ENCODE data around the gene KRTAP5-5.
"Not testable (repeated sequence)": the region's sequence is repeated elsewhere in the genome, so short reads cannot be mapped to it uniquely, and the experiment has no call there.

KRTAP5-5 gene

GRCh38 chr11:1641096-1641495 lies 11.5 kb downstream of the KRTAP5-5 start:
- no peak for DNase-seq (ENCODE audit: low read depth, low spot score)

DNA sequence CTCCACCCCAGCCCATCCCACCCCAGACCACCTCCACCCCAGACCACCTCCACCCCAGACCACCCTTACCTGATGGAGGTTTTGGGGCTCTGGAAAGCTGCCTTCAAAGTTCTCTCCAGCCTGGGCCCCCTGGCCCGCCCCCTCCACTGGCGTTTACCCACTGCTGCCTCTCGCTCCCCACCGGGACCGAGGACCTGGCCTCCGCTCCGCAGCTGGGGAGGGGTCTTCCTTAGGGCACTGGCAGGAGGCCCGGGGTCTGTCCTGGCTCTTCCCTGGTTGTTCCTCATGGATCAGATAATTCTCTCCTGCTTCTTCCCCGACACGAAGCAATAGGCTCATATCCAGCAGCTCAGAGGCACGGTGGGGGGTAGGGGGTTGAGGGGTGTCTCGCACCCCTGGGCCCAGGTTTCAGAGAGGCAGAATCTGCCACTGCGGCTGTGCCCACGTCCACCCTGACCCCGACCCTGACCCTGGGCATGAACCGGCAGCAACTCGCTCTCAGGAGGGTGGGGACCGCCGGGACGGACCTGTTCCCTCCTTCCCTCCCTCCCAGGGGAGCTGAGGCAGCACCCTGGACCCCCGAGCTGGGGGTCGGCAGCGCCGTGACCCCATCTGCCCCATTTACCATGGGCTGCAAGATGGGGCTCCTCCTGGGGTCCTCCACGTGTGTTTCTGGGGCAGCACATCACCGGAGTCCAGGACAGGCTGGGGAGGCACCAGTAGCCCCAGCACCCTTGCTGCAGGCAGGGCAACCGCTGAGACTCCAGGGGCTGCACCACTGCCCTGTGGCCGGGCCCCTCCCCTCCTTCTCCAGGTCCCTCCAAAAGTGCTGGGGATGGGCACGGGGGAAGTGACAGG lies 12.9 kb downstream of the KRTAP5-5 start:
- no peak for DNase-seq (ENCODE audit: low read depth, low spot score)

DNA sequence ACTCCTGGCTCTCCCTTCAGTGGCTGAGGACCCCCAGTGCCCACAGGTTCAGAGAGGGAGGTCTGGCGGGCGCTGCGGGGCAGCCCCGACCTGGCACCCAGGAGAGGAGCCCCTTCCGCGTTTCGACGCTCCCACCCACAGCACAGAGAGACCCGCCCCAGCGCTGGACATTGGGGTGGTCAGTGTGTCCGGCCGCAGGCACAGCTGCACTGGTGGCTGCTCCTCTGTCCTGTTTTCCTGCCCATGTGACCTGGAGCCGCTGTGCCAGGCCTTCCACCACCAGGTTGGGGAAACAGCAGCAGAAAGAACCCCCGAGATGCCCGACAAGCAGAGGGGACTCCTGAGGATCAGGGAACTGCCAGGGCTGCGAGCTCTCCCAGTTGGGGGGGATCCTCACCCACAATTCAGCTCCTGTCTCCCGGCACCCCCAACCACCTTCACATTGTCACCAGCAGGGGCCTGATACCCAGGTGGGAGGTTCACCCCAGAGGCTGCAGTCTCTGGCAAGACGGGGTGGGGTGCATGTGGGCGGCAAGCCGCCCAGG lies 13.6 kb downstream of the KRTAP5-5 start:
- no peak for DNase-seq (ENCODE audit: low read depth, low spot score)

- no peak for DNase-seq (ENCODE audit: low read depth, low spot score)
Observed at GRCh38 chr11:1644601-1645356, 15.2 kb downstream of the KRTAP5-5 start.

DNA sequence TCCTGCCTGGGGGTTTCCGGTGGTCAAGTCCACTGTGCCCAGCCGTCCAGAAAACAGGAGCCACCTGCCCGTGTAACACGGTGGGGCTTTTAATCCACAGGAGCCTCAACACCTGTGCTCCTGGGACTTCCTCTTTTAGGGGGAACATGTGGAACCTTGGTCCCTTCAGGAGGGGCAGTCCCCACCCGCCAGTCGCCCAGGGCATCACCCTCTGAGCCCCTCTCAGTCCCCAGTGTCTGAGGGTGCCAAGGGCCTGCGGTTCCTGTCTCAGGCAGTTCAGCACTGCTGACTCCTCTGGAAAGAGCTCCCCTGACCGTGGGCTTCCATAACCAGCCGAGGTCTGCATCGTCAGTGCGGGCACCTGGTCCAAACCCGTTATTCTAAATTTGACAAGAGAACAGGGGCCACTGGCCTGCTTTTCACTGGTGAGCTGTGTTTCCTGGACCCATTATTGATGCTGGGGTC lies 15.8 kb downstream of the KRTAP5-5 start:
- no peak for DNase-seq (ENCODE audit: low read depth, low spot score)

DNA sequence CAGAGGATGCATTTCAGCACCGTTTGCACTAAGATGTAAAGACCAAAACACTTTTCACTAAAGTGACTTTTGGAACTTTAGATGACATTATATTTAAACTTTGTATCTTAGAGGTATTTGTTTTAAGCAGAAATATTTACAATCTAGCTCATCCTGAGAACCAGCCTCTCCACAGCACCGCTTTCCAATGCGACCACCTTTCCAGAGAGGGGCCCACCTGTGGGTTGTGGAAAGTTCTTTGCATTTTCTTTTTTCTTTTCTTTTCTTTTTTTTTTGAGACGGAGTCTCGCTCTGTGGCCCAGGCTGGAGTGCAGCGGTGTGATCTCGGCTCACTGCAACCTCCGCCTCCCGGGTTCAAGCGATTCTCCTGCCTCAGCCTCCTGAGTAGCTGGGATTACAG lies 17.0 kb downstream of the KRTAP5-5 start:
- DNase-seq (ENCODE audit: low read depth, low spot score) = not testable (repeated sequence)

GRCh38 chr11:1647901-1648652 lies 18.5 kb downstream of the KRTAP5-5 start:
- no peak for DNase-seq (ENCODE audit: low read depth, low spot score)

- DNase-seq (ENCODE audit: low read depth, low spot score) = no peak
Observed at GRCh38 chr11:1648653-1649420, 19.3 kb downstream of the KRTAP5-5 start.

GRCh38 chr11:1650034-1650917 lies 20.7 kb downstream of the KRTAP5-5 start:
- DNase-seq (ENCODE audit: low read depth, low spot score) = no peak

GRCh38 chr11:1650918-1651262 lies 21.3 kb downstream of the KRTAP5-5 start:
- DNase-seq (ENCODE audit: low read depth, low spot score) = no peak

DNA sequence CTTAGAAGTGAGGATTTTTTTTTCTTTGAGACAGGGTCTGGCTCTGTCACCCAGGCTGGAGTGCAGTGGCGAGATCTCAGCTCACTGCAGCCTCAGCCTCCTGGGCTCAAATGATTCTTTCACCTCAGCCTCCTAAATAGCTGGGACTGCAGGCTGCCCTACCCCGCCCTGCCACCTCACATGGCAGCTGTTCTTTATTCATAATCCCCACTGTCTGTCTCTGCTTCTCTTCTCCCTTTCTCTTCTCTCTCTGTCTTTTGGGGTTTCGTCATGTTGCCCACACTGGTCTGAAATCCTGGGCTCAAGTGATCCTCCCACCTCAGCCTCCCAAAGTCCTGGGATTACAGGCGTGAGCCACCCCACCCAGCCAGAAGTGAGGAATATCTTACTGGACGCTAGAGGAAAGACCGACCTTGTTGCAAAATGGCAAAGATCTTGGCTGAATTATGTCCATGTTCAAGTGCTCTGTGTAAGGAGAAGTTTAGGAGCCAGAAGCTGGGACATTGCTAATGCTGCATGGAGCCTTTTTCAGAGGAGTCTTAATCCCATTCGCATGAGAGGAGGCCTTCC lies 21.9 kb downstream of the KRTAP5-5 start:
- DNase-seq (ENCODE audit: low read depth, low spot score) = no peak

GRCh38 chr11:1652026-1652425 lies 22.5 kb downstream of the KRTAP5-5 start:
- no peak for DNase-seq (ENCODE audit: low read depth, low spot score)

GRCh38 chr11:1652442-1652770 lies 22.8 kb downstream of the KRTAP5-5 start:
- no peak for DNase-seq (ENCODE audit: low read depth, low spot score)

DNA sequence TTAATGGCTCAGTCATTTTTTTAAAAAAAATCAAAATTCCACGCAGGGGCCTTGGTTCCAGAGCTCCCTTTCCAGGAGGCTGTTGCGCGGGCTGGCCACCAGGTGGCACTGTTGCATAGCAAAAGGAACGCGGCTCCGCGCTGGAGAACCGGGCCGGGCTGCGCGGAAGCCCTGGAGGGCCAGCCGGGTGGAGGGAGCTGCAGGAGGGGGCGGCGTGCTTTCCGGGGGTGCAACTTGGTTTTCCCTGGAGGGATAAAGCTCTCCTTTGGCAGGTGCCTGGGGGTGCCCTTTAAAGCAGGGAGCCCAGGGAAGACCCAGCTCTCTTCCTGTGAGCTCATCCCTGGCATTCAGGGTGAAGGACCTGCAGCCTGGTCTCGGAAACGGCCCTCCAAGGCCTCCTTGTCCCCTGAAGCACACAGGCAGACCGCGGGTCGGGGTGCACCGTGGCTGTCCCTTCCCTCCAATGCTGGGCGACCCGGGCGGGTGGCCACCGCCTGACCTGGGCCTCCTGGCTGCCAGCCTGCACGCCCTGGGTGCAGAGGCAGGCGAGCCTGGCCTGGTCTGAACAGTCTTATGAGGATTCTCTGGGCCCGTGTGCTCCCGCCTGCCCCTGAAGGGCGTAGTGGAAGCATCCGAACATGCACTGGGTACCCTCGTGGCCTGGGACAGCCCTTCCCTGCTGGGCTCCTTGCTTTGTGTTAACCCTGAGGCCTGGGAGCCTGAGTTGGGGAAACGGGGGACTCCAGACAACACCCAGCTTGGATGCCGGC lies 23.4 kb downstream of the KRTAP5-5 start:
- DNase-seq (ENCODE audit: low read depth, low spot score) = peak; percentile 65

DNA sequence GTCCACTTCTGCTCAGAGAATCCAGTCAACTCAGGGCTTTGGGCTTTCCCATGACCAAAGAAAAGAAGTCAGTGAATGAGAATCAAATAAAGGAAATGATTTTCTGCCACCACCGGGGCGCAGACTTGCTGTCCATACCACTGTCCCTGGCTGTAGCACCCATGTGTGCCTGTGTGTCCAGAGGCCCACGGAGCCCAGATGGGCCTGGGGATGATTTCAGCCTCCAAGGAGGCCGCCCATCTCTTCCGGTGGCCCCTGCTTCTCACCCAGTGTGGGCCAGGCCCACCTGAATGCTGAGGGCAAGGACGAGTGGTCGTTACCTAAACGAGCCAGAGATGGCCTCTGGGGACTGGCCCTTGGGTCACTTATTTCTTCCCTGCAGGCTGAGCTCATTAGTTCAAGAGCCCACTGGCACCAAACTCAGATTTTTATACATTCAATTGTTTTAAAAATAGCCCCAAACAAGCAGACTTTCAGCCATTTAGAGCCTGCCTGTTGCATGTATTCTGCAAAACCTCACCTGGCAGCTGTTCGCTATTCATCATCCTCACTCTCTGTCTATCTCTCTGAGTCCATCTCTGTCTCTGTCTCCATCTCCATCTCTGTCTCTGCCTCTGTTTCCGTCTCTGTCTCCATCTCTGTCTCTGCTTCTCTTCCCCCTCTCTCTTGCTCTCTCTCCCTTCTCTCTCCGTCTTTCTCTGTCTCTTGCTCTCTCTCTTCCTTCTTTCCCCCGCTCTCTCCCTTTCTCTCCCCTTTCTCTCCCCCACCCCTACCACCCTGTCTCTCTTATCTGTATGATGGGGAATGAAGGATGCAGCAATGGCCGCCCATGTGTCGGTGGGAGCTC lies 24.2 kb downstream of the KRTAP5-5 start:
- no peak for DNase-seq (ENCODE audit: low read depth, low spot score)

DNA sequence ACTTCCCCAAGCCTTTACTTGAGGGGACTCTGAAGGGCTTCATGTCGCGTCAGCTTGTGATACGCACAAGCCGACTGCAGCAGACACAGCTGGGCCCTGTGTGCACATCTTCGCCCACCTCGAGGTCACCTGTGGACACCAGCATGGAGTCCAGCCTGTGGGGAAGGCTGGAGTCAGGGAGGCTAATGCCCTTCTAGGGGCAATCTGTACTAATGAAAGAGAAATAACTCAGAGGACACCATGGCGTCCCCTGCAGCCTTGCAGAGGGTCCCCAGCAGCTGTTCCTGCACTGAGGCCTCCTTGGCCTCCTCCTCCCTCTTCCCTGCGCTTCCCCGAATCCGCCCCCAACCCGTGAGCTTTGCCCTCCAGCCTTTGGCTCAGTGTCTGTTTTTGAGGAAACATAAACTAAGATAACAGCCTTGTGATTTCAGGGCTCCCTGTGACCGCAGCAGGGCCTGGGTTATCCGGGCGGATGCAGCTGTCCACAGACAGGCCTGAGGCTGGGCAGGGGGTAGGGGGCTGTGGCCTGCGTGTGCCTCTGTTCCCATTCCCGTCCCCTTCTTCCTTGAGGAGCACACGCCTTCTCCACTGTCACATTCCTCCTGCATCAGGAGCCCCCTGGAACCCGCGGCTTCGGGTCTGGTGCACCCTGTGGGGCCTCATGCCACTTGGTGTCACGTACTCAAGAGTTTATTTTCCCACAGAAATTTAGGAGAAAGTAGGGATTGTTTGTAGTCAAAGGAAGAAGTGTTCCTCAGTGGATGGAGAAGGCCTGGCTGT lies 25.0 kb downstream of the KRTAP5-5 start:
- DNase-seq (ENCODE audit: low read depth, low spot score) = no peak
